ENCODE measurements around the gene RCOR1. TPM values are rescaled to one million over a fixed set of nuclear protein-coding genes. Genes with fewer than 3 reads are reported as not detected.

RCOR1 gene
- total RNA-seq, 1 experiment from 2014 or later = 34.1 TPM

GRCh38 chr14:102586420-102587104, 5.9 kb upstream of the RCOR1 start:
- H3K9me3 Mint-ChIP-seq = no peaks in the 10 kb centered on the region; a peak in 1 of 5 replicates
- Histone ChIP-seq H3K27me3 (ENCODE audit: insufficient read depth, low read length) (no peaks in the 10 kb centered on the region), H3K79me2 (ENCODE audit: insufficient read depth, low read length) (no peaks in the 10 kb centered on the region), H3K4me2 (ENCODE audit: insufficient read depth, insufficient read length, low read length) (no peak overlapping the region), H3K23ac (ENCODE audit: insufficient read length, low read depth, low read length) (no peak overlapping the region), H3K79me1 (ENCODE audit: insufficient read depth, low read depth, low read length, poor library complexity, severe bottlenecking) (no peaks in the 10 kb centered on the region), H3K9me3 (ENCODE audit: control insufficient read depth, low read depth, low read length) (no peaks in the 10 kb centered on the region), H3K56ac (ENCODE audit: insufficient read length, low read depth, low read length) (no peak overlapping the region), H3K9ac (ENCODE audit: extremely low read depth, insufficient read length, low read length) (no peak overlapping the region), H3K18ac (ENCODE audit: insufficient read length, low read depth, low read length) (no peak overlapping the region), H4K8ac (replicated peaks; ENCODE audit: insufficient read length, low read depth, low read length) (no peak overlapping the region), H4K20me1 (ENCODE audit: control insufficient read depth, insufficient read depth, insufficient read length) (no peaks in the 10 kb centered on the region), H2BK5ac (ENCODE audit: insufficient read length, low read length) (no peak overlapping the region), H2BK12ac (ENCODE audit: insufficient read length, low read depth, low read length) (no peak overlapping the region), H3K23me2 (ENCODE audit: insufficient read length, low read depth, low read length, poor library complexity, severe bottlenecking) (no peaks in the 10 kb centered on the region), H3T11ph (ENCODE audit: low read length) (no peak overlapping the region), H2BK120ac (ENCODE audit: low read depth, low read length, poor library complexity, severe bottlenecking) (no peak overlapping the region), H3K4ac (ENCODE audit: low read depth, low read length) (no peak overlapping the region), H3K27ac (ENCODE audit: insufficient read length, low read depth, low read length) (no peak overlapping the region), H4K91ac (ENCODE audit: insufficient read length, low read depth, low read length) (no peak overlapping the region), H3K14ac (ENCODE audit: insufficient read depth, low read length) (no peak overlapping the region), H4K5ac (ENCODE audit: insufficient read length, low read depth, low read length) (no peak overlapping the region), H2BK15ac (ENCODE audit: low read depth, low read length) (no peak overlapping the region), H3K4me1 (ENCODE audit: insufficient read depth, low read length) (peaks cover 5% of the 10 kb centered on the region), H2AFZ (ENCODE audit: low read length) (no peak overlapping the region), H2BK20ac (ENCODE audit: low read depth, low read length, poor library complexity, severe bottlenecking) (no peak overlapping the region), H2AK5ac (ENCODE audit: insufficient read length, low read length) (no peak overlapping the region)
- no peaks in the 10 kb centered on the region for H3K27me3 Mint-ChIP-seq (ENCODE audit: low read depth)
- H3K4me1 Mint-ChIP-seq = peaks cover 39 to 41% of the 10 kb centered on the region in 2 experiments
- no peak overlapping the region; a peak in 1 of 5 replicates for H3K4me3 Mint-ChIP-seq
- no peaks in the 10 kb centered on the region; a peak in 1 of 7 replicates for H3K36me3 Mint-ChIP-seq (ENCODE audit: insufficient read depth in 1 of 3, low read depth in 3 of 3)
- no CpG with 5 or more reads among the region's 5 CpGs for WGBS (ENCODE audit: extremely low coverage, insufficient read length, low lambda C conversion rate)
- no peak overlapping the region; a peak in 2 of 7 replicates for H3K27ac Mint-ChIP-seq
- DNase-seq = no peak
- no peak for TF ChIP-seq CTCF (conservative IDR thresholded peaks at IDR 0.05)
